HepG2 (cell line): ENCODE measurements around the gene NSUN6. TPM values are rescaled to one million over a fixed set of nuclear protein-coding genes. Genes with fewer than 3 reads are reported as not detected.

Experiments used
- ATAC-seq: fragments of 200-7000 bp; cut with Tn5 transposase; 3 replicates; pipeline ENCODE4 v1.9.1; 2020; ENCODE audit warnings: mild to moderate bottlenecking, moderate library complexity
- BruUV-seq: library from RNA; stranded (reverse); fragments of 400-500 nt; replicated peaks from 2 replicates; lab custom pipeline; 2021; lab: Mats Ljungman, UMichigan
- CTCF ChIA-PET: fragments of 300-600 bp; formaldehyde crosslinking; extraction: SDS; loops from one replicate; lab custom pipeline; 2021; ENCODE audit warnings: low total read pairs, inconsistent platforms, low intra/inter-chr PET ratio; lab: Yijun Ruan, JAX
- POLR2A ChIA-PET: fragments of 350-600 bp; sonication (Branson Sonifier 250); formaldehyde crosslinking; loops from one replicate; lab custom pipeline; 2020; ENCODE audit warnings: antibody characterized with exemption, inconsistent platforms; lab: Yijun Ruan, JAX
- DNase-seq: peaks from one replicate; pipeline ENCODE4 v3.0.0-alpha.2; 2015; ENCODE audit warnings: low spot score
- FAIRE-seq: peaks from 3 replicates; lab custom pipeline; 2011; peaks lifted over from hg19 to GRCh38; lab: Jason Lieb, UNC
- H2AFZ ChIP-seq: one replicate; pipeline ENCODE4 v1.6.1; 2011; ENCODE audit warnings: low read length, inconsistent platforms
- H3K27ac ChIP-seq: fragments of 300-600 bp; 3 replicates; pipeline ENCODE4 v1.8.0; 2011; ENCODE audit warnings: mixed run types, mild to moderate bottlenecking, mixed read lengths, low read length, inconsistent platforms; ENCODE audit not compliant: insufficient read depth; ENCODE audit errors: extremely low read length
- H3K27me3 ChIP-seq, 2 experiments: fragments of 200-600 bp in 1 of 2; 2 replicates in 1 of 2; 3 replicates in 1 of 2; pipeline versions ENCODE4 v1.6.0 to v1.8.0; 2011; ENCODE audit warnings: low read length in 2 of 2, mild to moderate bottlenecking in 2 of 2, moderate library complexity in 2 of 2, inconsistent platforms in 1 of 2; ENCODE audit not compliant: insufficient read depth in 2 of 2, control insufficient read depth in 1 of 2
- H3K36me3 ChIP-seq, 2 experiments: fragments of 200-600 bp in 1 of 2; replicated peaks in 1 of 2; 2 replicates in 1 of 2; 3 replicates in 1 of 2; pipeline versions ENCODE4 v1.5.1 to v1.8.0; 2011; ENCODE audit warnings: low read length in 2 of 2, inconsistent platforms in 1 of 2; ENCODE audit not compliant: insufficient read depth in 2 of 2, control insufficient read depth in 1 of 2
- H3K4me1 ChIP-seq: 2 replicates; pipeline ENCODE4 v1.5.1; 2012; ENCODE audit warnings: low read length, inconsistent platforms; ENCODE audit not compliant: insufficient read depth
- H3K4me2 ChIP-seq: 2 replicates; pipeline ENCODE4 v1.6.0; 2011; ENCODE audit warnings: low read depth, low read length, inconsistent platforms
- H3K4me3 ChIP-seq, 3 experiments: fragments of 200-600 bp in 1 of 3; sonication (generic), shearing (Covaris generic) in 1 of 3; replicated peaks in 1 of 3; 2 replicates each; pipeline ENCODE4 v1.5.1; 2011 to 2016; ENCODE audit warnings: low read length in 3 of 3, inconsistent platforms in 2 of 3, low read depth in 2 of 3, mild to moderate bottlenecking in 2 of 3, control low read depth in 1 of 3, mixed read lengths in 1 of 3; ENCODE audit not compliant: insufficient read depth in 1 of 3
- H3K79me2 ChIP-seq: one replicate; pipeline ENCODE4 v1.6.1; 2011; ENCODE audit warnings: low read length, inconsistent platforms; ENCODE audit not compliant: insufficient read depth
- H3K9ac ChIP-seq: 2 replicates; pipeline ENCODE4 v1.6.0; 2011; ENCODE audit warnings: mild to moderate bottlenecking, low read depth, low read length, inconsistent platforms; ENCODE audit not compliant: insufficient read depth
- H3K9me3 ChIP-seq: 2 replicates; pipeline ENCODE4 v1.5.1; 2012; ENCODE audit warnings: mild to moderate bottlenecking, low read length
- H4K20me1 ChIP-seq: 2 replicates; pipeline ENCODE4 v1.6.0; 2011; ENCODE audit warnings: inconsistent platforms, mild to moderate bottlenecking, low read length, moderate library complexity; ENCODE audit not compliant: insufficient read depth
- BATF2 ChIP-seq: sonication (generic); formaldehyde crosslinking; IDR thresholded peaks from 2 replicates; pipeline ENCODE4 v1.8.0; 2022; ENCODE audit warnings: mild to moderate bottlenecking, missing genetic modification reagents, moderate library complexity
- BCL3 ChIP-seq: sonication (generic); formaldehyde crosslinking; IDR thresholded peaks from 2 replicates; pipeline ENCODE4 v1.5.1; 2020; ENCODE audit warnings: mild to moderate bottlenecking, missing genetic modification reagents, moderate library complexity
- CBX2 ChIP-seq, 2 experiments: fragments of 200-600 bp in 1 of 2; sonication (generic); formaldehyde crosslinking in 1 of 2; IDR thresholded peaks; 2 replicates each; pipeline versions ENCODE4 v1.7.0 to v1.8.1; 2018 to 2022; ENCODE audit warnings: low read depth in 2 of 2, low read length in 1 of 2, mild to moderate bottlenecking in 1 of 2, missing genetic modification reagents in 1 of 2
- HHEX ChIP-seq: IDR thresholded peaks from 2 replicates; pipeline ENCODE4 v1.6.1; 2016; ENCODE audit warnings: control low read depth
- KAT2B ChIP-seq: fragments of 150-350 bp; IDR thresholded peaks from 2 replicates; pipeline ENCODE4 v1.6.1; 2014; ENCODE audit warnings: low read depth, low read length, borderline replicate concordance
- SATB2 ChIP-seq: sonication (generic); formaldehyde crosslinking; IDR thresholded peaks from 2 replicates; pipeline ENCODE4 v1.5.0; 2020; ENCODE audit warnings: missing genetic modification reagents
- ZFP36L1 ChIP-seq: sonication (generic); formaldehyde crosslinking; IDR thresholded peaks from 2 replicates; pipeline ENCODE4 v1.8.0; 2022; ENCODE audit warnings: mild to moderate bottlenecking, missing genetic modification reagents, moderate library complexity
- ZNF18 ChIP-seq: sonication (generic); formaldehyde crosslinking; IDR thresholded peaks from 2 replicates; pipeline ENCODE4 v1.8.0; 2022; ENCODE audit warnings: mild to moderate bottlenecking, missing genetic modification reagents; ENCODE audit not compliant: insufficient replicate concordance
- WGBS: methylation state at CpG from one replicate; pipeline ENCODE4 v1.1.6; 2017; ENCODE audit warnings: low lambda C conversion rate; 5-methylcytosine and 5-hydroxymethylcytosine counted together
- in situ Hi-C: cut with HindIII; loops from 2 replicates; pipeline ENCODE4 v1.10.0; 2017; ENCODE audit warnings: low pct_unique_long_range_greater_than_20kb; ENCODE audit not compliant: extremely low pct_ligation_motif_present
- intact Hi-C: fragments of 100-400 bp; cut with micrococcal nuclease; formaldehyde crosslinking; loops from one replicate; pipeline ENCODE4 v1.10.0; 2022; ENCODE audit not compliant: unreplicated experiment
- polyA plus RNA-seq, 8 experiments: library from polyadenylated mRNA; depleted of rRNA in 3 of 8; stranded (reverse) in 7 of 8; unstranded in 1 of 8; fragments of >200 nt; fragmentation: Illumina TruSeq in 4 of 8; extraction: Trizol in 4 of 8; gene quantifications; 2 replicates each; pipeline versions ENCODE4 v1.2.1 to v1.2.3, GENCODE V29; 2011 to 2016; ENCODE audit warnings: low read depth in 4 of 8, missing spikeins in 1 of 8, mixed read lengths in 1 of 8; ENCODE audit not compliant: insufficient read depth in 1 of 8
- total RNA-seq, 5 experiments: library from RNA; depleted of rRNA; stranded (reverse); fragments of >200 nt; fragmentation: Illumina TruSeq; extraction: Trizol; gene quantifications; 2 replicates each; pipeline ENCODE4 v1.2.3, GENCODE V29; 2016; ENCODE audit warnings: low read depth in 1 of 5
- TF ChIP-seq, protein P1 (sequence below): sonication (generic); formaldehyde crosslinking; IDR thresholded peaks from 2 replicates; pipeline ENCODE4 v1.5.1; 2020; ENCODE audit warnings: mild to moderate bottlenecking, moderate library complexity, missing genetic modification reagents
- TF ChIP-seq, protein P2 (sequence below): sonication (generic); formaldehyde crosslinking; IDR thresholded peaks from 2 replicates; pipeline ENCODE4 v1.8.0; 2022; ENCODE audit warnings: mild to moderate bottlenecking, missing genetic modification reagents

NSUN6 gene
- total and polyA plus RNA-seq, 2 of the 13 experiments (the other 11 are each of a cell fraction or from before 2014, with no cell fraction given): 17.2 to 19.3 TPM

- TF ChIP-seq ZNF18 (CRISPR knock-in tag): no peak
- no peak for TF ChIP-seq SATB2
- no peak for TF ChIP-seq ZFP36L1
Measured at GRCh38 chr10:18533896-18534295, 117.5 kb downstream of the NSUN6 start (continued).

GRCh38 chr10:18532881-18533535 lies 118.4 kb downstream of the NSUN6 start:
- in situ Hi-C loops (no loop called here), intact Hi-C loops (no loop called here)
- ChIA-PET CTCF (no interaction called here), POLR2A (no interaction called here)
- H3K79me2 ChIP-seq: no peaks in the 10 kb centered on the region
- H3K4me2 ChIP-seq: no peak overlapping the region
- no peak overlapping the region for H3K27ac ChIP-seq
- H3K9me3 ChIP-seq: no peaks in the 10 kb centered on the region
- H4K20me1 ChIP-seq: no peaks in the 10 kb centered on the region
- 97% methylated on average over 7 of the region's 7 CpGs for WGBS
- FAIRE-seq (no peak), DNase-seq (no peak), ATAC-seq (no peak)
- H3K9ac ChIP-seq: no peak overlapping the region
- no peak overlapping the region for H2AFZ ChIP-seq
- no peak overlapping the region for H3K4me3 ChIP-seq
- TF ChIP-seq, protein P1, sequence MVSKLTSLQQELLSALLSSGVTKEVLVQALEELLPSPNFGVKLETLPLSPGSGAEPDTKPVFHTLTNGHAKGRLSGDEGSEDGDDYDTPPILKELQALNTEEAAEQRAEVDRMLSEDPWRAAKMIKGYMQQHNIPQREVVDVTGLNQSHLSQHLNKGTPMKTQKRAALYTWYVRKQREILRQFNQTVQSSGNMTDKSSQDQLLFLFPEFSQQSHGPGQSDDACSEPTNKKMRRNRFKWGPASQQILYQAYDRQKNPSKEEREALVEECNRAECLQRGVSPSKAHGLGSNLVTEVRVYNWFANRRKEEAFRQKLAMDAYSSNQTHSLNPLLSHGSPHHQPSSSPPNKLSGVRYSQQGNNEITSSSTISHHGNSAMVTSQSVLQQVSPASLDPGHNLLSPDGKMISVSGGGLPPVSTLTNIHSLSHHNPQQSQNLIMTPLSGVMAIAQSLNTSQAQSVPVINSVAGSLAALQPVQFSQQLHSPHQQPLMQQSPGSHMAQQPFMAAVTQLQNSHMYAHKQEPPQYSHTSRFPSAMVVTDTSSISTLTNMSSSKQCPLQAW (CRISPR knock-in tag): no peak
- TF ChIP-seq HHEX (no peak), BCL3 (CRISPR knock-in tag) (no peak), CBX2 (IDR thresholded peaks at IDR 0.05; ENCODE audit: low read depth, low read length) (no peak), CBX2 (CRISPR knock-in tag; IDR thresholded peaks at IDR 0.05; ENCODE audit: low read depth) (no peak), BATF2 (CRISPR knock-in tag) (no peak), KAT2B (no peak)
- TF ChIP-seq, protein P2, sequence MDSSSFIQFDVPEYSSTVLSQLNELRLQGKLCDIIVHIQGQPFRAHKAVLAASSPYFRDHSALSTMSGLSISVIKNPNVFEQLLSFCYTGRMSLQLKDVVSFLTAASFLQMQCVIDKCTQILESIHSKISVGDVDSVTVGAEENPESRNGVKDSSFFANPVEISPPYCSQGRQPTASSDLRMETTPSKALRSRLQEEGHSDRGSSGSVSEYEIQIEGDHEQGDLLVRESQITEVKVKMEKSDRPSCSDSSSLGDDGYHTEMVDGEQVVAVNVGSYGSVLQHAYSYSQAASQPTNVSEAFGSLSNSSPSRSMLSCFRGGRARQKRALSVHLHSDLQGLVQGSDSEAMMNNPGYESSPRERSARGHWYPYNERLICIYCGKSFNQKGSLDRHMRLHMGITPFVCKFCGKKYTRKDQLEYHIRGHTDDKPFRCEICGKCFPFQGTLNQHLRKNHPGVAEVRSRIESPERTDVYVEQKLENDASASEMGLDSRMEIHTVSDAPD: no peak
- peaks cover 0 to 1% of the 10 kb centered on the region in 2 experiments; a peak in 1 of 5 replicates for H3K36me3 ChIP-seq
- no peaks in the 10 kb centered on the region for H3K4me1 ChIP-seq
- H3K27me3 ChIP-seq: no peaks in the 10 kb centered on the region
- BruUV-seq: no TSS peak
